HG03520 (cell line): ENCODE results near the gene ACOT7.

Experiments
- ATAC-seq: cut with Tn5 transposase; IDR thresholded peaks from one replicate; pipeline ENCODE4 v1.9.1; 2021; ENCODE audit warnings: mild to moderate bottlenecking, moderate library complexity; ENCODE audit not compliant: unreplicated experiment

The ACOT7 gene

GRCh38 chr1:6294080-6294889 lies 99.3 kb downstream of the ACOT7 start:
- ATAC-seq: no peak

GRCh38 chr1:6292102-6292501 lies 101.5 kb downstream of the ACOT7 start:
- no peak for ATAC-seq

GRCh38 chr1:6288665-6289064 lies 104.9 kb downstream of the ACOT7 start:
- no peak for ATAC-seq

GRCh38 chr1:6288026-6288425 lies 105.5 kb downstream of the ACOT7 start:
- ATAC-seq: no peak

GRCh38 chr1:6287431-6287886 lies 106.1 kb downstream of the ACOT7 start:
- ATAC-seq: no peak

GRCh38 chr1:6287029-6287428 lies 106.5 kb downstream of the ACOT7 start:
- ATAC-seq: no peak

GRCh38 chr1:6286266-6286665 lies 107.3 kb downstream of the ACOT7 start:
- ATAC-seq: no peak

- ATAC-seq: no peak
Observed at GRCh38 chr1:6285336-6285735, 108.2 kb downstream of the ACOT7 start.

GRCh38 chr1:6282577-6283270 lies 110.8 kb downstream of the ACOT7 start:
- no peak for ATAC-seq

GRCh38 chr1:6281511-6282402 lies 111.8 kb downstream of the ACOT7 start:
- no peak for ATAC-seq

GRCh38 chr1:6280761-6281451 lies 112.7 kb downstream of the ACOT7 start:
- no peak for ATAC-seq

GRCh38 chr1:6279613-6280383 lies 113.8 kb downstream of the ACOT7 start:
- no peak for ATAC-seq

GRCh38 chr1:6279066-6279465 lies 114.5 kb downstream of the ACOT7 start:
- ATAC-seq: no peak

GRCh38 chr1:6278263-6278662 lies 115.3 kb downstream of the ACOT7 start:
- ATAC-seq: no peak

- no peak for ATAC-seq
Observed at GRCh38 chr1:6276811-6277555, 116.6 kb downstream of the ACOT7 start.

GRCh38 chr1:6275826-6276782 lies 117.5 kb downstream of the ACOT7 start:
- ATAC-seq: no peak

GRCh38 chr1:6274622-6275139 lies 118.9 kb downstream of the ACOT7 start:
- no peak for ATAC-seq

- ATAC-seq: no peak
Observed at GRCh38 chr1:6274102-6274501, 119.5 kb downstream of the ACOT7 start.
